Activated CD4-positive, alpha-beta T cell treated with anti-CD3 and anti-CD28 coated beads for 4 hours (primary cell): ENCODE measurements around the gene SYCP2.
"Not testable (repeated sequence)": the region's sequence is repeated elsewhere in the genome, so short reads cannot be mapped to it uniquely, and the experiment has no call there.

Experiments
- DNase-seq, 2 donors: peaks; one replicate each; pipeline ENCODE4 v3.0.0-alpha.2; 2020

Gene SYCP2

GRCh38 chr20:59902470-59902869 is 31.0 kb downstream of the SYCP2 start:
- no peak for DNase-seq

- no peak for DNase-seq
These were observed 37.5 kb downstream of the SYCP2 start for GRCh38 chr20:59895908-59896307.

DNA sequence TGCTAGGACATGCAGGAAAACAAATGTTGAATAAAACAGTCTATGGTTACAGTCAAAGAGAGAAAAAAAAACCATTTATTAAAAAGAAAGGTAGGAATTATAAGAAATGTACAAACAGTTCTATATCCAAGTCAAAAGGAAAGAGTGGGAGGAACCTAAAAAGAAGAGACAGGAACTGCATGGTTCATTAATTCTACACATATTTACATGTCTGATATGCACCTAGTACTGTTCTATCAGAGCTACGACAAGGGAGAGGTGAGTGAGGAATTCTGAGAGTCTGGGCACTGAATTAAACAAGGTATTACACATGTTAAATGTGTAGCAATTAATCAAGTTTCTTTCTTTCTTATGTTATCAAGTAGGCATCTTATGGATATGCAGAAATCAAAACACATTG is 41.9 kb downstream of the SYCP2 start:
- no peak for DNase-seq

GRCh38 chr20:59890035-59890434 is 43.4 kb downstream of the SYCP2 start:
- not testable (repeated sequence) for DNase-seq

DNA sequence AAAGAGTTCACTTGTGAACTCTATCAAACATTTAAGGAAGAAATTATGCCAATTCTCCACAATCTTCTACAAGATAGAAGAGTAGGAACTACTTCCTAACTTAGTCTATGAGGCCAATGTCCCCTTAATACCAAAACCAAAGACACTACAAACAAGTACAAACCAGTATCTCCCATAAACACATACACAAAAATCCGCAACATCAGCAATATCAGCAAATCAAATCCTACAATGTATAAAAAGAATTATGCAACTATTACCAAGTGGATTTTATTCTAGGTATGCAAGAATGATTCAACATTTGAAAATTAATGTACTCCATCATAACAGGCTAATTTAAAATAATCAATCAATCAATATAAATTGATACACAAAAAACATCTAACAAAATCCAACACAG is 45.4 kb downstream of the SYCP2 start:
- DNase-seq, result no peak

- no peak for DNase-seq
These were observed 48.9 kb downstream of the SYCP2 start for GRCh38 chr20:59884494-59884893.

- no peak for DNase-seq
These were observed 53.2 kb downstream of the SYCP2 start for GRCh38 chr20:59880198-59880597.

- DNase-seq, result no peak
These were observed 60.0 kb downstream of the SYCP2 start for GRCh38 chr20:59873409-59873808.

GRCh38 chr20:59871096-59871495 is 62.3 kb downstream of the SYCP2 start:
- DNase-seq, result no peak

DNA sequence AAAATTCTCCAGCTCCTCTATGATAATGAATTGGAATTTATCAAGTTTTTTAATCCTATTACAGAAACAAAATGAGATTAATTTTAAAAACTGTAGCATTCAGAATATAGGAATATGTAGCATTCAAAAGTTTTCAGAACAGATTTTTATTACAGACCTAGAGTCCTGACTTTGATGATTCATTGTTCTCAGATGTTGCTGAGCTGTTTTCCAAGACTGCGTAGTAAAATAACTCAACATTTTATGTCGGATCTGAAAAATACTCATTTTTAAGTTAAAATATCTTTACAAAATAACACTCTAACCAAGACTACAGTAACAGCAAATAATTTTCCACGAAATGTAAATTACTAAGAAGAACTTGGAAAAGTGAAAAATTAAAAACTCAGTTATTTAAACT is 67.1 kb downstream of the SYCP2 start:
- no peak for DNase-seq

DNA sequence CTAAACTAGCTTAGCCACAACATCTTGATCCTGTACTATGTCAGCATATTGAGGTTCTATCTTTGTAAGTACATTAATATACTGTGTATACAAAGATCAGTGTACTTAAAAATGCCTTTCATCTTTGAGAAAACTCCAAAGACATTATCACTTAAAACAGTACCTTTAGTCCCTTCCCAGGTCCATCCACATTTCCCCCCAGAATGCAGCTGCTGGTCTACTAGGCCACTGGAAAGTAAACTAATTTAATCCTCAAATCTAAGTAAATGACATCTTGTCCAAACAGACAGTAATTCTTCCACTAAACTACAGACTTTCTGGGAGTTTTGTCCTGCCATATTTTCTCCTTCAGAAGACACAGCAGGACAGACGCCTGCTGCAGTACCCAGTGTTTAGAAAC is 68.7 kb downstream of the SYCP2 start:
- DNase-seq, result no peak

DNA sequence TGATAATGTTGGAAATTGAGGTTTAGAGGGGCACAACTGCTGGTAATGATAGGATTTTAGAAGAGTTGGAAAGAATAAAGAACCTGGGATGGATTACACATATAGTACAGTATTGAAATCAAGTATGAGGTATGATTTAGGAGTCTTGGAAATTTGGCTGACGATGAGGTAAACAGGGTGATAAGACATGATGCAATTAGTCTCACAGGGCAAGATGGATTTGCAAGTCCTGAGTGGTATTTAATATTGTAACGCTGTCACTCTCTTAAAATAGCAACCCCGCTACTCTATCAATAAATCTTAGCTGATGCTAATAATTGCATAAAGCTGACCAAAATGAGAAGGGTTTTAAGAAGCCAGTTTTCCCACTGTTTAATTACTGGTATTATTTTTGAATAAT is 70.4 kb downstream of the SYCP2 start:
- DNase-seq, result no peak

DNA sequence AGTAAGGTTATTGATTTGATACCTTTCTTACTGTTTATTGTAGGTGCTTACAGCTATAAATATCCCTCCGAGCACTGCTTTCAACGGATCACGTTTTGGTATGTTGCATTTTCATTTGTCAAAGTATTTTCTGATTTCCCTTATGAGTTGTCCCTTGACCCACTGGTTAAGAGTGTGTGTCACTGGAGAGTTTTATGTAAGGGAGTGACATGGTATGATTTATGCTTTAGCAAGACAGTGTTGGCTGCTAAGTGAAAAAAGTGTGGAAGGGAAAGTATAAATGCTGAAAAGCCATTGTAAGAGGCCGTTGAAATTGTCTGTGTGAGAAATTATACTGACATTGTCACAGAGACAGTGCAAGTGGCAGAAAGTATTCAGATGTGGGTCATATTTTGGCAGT is 72.0 kb downstream of the SYCP2 start:
- DNase-seq, result no peak

DNA sequence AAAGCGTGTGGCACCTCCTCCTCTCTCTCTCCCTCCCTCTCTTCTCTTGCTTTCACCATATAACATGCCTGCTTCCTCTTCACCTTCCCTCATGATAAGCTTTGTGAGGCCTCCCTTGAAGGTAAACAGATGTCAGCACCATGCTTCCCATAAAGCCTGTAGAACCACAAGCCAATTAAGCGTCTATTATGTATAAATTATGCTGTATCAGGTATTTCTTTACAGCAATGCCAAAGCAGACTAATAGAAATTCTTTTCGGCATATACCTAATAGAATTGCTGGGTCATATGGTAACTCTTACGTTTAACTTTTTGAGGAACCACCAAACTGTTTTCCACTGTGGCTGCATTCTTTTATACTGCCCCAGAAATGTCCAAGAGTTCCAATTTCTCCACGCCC is 75.0 kb downstream of the SYCP2 start:
- no peak for DNase-seq

DNA sequence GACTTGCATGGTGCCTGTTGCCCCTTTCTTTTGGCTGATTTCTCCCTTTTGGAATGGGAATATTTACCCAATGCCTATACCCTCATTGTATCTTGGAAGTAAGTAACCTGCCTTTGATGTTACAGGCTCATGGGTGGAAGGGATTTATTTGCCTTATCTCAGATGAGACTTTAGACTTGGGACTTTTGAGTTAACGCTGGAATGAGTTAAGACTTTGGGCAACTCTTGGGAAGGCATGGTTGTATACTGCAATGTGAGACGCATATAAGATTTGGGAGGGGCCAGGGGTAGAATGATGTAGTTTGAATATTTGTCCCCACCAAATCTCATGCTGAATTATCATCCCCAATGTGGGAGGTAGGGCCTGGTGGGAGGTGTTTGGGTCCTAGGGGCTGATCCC is 75.5 kb downstream of the SYCP2 start:
- DNase-seq, result no peak

- not testable (repeated sequence) for DNase-seq
These were observed 76.5 kb downstream of the SYCP2 start for GRCh38 chr20:59856941-59857340.

DNA sequence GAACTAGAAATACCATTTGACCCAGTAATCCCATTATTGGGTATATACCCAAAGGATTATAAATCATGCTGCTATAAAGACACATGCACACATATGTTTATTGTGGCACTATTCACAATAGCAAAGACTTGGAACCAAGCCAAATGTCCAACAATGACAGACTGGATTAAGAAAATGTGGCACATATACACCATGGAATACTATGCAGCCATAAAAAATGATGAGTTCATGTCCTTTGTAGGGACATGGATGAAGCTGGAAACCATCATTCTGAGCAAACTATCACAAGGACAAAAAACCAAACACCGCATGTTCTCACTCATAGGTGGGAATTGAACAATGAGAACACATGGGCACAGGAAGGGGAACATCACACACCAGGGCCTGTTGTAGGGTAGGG is 76.9 kb downstream of the SYCP2 start:
- not testable (repeated sequence) for DNase-seq

GRCh38 chr20:59850018-59850641 is 83.3 kb downstream of the SYCP2 start:
- no peak for DNase-seq

DNA sequence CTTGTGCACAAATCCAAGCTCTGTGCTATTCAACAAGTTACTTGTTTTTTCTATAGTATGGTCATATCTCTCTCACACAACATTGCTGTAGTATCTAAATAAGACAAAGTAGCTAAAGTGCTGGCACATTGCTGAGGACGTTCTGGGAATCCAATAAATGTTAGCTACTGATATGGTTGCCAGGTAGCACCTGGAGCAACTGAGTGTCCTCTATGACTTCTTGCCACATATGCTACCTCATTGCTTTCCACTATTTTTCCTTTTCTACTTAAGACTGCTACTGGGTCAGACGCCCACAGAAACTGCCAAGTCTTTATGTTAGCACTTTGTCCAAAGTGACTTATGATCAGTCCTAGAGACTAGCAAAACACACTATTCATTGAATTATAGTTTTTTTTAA is 85.3 kb downstream of the SYCP2 start:
- DNase-seq, result no peak

DNA sequence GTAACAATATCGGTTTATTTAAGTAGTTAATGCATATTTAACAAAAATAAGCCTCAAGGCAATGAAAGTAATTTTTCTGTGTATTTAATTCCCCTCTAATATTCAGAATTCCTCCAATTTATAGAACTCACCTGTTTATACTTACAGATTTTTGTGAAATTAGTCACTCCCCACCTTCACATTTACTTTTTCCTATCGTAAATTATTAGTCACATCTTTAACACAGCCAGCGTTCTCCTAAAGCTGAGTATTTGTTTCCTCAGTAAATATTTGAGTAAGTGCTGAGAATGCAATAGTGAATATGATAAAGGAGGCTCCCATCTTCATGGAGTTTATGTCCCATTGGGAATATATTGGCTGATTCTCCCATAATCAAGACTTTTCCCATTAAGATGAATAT is 88.0 kb downstream of the SYCP2 start:
- no peak for DNase-seq

DNA sequence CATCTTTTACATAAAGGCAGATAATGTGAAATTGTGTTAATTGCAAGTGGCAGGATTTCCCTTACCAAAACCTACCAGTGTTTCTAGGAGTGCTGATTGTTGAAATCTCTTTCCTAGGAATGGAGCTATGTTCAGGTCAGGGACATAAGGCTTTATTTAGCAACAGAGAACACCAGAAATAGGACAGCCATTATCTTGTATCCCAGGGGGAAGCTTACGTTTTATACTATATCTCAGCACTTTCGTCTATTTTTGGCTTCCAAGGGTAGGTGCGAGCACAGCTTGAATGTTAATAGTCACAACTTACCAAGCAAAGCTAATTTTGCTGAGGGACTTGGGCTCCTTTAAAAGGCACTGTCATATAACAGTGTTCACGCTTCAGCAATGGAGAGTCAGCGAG is 94.0 kb downstream of the SYCP2 start:
- DNase-seq, result no peak

GRCh38 chr20:59837623-59838394 is 95.6 kb downstream of the SYCP2 start:
- DNase-seq, result no peak

DNA sequence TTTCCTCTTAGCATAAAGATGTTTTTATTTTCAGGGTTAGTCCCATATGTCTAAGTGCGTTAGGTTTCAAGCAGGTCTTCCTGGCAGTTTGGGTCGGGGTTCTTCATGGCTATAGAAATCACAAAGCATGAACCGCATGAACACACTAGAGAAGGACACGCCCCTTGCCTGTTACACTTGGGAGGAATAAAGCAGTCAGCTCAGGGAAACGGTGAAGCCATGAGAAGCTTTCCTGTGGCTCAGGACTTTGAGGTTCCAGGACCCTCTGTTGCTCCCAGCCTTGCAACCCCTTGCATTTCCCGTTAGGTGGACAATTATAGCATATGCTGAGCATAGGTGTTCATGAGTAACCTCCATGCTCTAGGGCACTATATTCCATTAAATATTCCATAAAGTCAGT is 96.7 kb downstream of the SYCP2 start:
- no peak for DNase-seq

GRCh38 chr20:59835448-59836395 is 97.7 kb downstream of the SYCP2 start:
- no peak for DNase-seq
